ENCODE data around the gene SETD9.

DNA sequence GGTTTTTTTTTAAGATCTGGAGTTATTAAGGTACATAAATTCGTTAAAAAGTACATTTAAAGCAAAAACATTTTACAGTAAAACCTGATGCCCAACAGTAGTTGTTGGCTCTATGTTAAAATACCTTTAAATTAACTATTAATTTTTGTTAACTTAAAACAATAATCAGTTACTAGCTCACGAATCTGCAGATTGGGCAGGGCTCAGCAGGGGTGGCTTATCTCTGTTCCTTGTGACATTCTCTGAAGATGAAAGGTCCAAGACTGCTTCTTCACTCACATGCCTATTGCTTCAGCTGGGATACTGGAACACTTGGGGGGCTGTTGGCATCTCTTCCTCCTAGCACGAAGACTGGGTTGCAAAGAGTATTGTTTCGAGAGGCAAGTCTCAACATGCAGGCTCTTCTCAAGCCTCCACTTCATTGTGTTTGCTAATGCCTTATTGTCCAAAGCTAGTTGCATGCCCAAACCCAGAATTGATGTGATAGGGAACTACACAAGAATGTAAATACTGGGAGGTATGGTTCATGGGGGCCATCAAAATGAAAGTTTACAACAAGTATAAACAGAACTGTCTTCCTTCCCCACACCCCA lies 47.4 kb upstream of the SETD9 start:
- TF ChIP-seq, protein P1, sequence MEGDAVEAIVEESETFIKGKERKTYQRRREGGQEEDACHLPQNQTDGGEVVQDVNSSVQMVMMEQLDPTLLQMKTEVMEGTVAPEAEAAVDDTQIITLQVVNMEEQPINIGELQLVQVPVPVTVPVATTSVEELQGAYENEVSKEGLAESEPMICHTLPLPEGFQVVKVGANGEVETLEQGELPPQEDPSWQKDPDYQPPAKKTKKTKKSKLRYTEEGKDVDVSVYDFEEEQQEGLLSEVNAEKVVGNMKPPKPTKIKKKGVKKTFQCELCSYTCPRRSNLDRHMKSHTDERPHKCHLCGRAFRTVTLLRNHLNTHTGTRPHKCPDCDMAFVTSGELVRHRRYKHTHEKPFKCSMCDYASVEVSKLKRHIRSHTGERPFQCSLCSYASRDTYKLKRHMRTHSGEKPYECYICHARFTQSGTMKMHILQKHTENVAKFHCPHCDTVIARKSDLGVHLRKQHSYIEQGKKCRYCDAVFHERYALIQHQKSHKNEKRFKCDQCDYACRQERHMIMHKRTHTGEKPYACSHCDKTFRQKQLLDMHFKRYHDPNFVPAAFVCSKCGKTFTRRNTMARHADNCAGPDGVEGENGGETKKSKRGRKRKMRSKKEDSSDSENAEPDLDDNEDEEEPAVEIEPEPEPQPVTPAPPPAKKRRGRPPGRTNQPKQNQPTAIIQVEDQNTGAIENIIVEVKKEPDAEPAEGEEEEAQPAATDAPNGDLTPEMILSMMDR (IDR thresholded peaks at IDR 0.05): no peak
- TF ChIP-seq POLR2A (IDR thresholded peaks at IDR 0.05): no peak
